Activated CD4-positive, alpha-beta T cell treated with anti-CD3 and anti-CD28 coated beads for 1 hour (primary cell): ENCODE results near the gene TPSG1.
A peak's percentile ranks its signal among the peaks of the same experiment; 100 is the strongest.
"Not testable (repeated sequence)": the region's sequence is repeated elsewhere in the genome, so short reads cannot be mapped to it uniquely, and the experiment has no call there.

Experiments used
- DNase-seq: peaks from one replicate; pipeline ENCODE4 v3.0.0-alpha.2; 2020

Gene TPSG1

GRCh38 chr16:1193825-1194581 lies 31.1 kb downstream of the TPSG1 start:
- DNase-seq: no peak

GRCh38 chr16:1193143-1193824 lies 31.8 kb downstream of the TPSG1 start:
- DNase-seq: no peak

GRCh38 chr16:1192384-1193073 lies 32.5 kb downstream of the TPSG1 start:
- no peak for DNase-seq

GRCh38 chr16:1190789-1191188 lies 34.3 kb downstream of the TPSG1 start:
- not testable (repeated sequence) for DNase-seq

- no peak for DNase-seq
Measured at GRCh38 chr16:1189455-1189854, 35.6 kb downstream of the TPSG1 start.

DNA sequence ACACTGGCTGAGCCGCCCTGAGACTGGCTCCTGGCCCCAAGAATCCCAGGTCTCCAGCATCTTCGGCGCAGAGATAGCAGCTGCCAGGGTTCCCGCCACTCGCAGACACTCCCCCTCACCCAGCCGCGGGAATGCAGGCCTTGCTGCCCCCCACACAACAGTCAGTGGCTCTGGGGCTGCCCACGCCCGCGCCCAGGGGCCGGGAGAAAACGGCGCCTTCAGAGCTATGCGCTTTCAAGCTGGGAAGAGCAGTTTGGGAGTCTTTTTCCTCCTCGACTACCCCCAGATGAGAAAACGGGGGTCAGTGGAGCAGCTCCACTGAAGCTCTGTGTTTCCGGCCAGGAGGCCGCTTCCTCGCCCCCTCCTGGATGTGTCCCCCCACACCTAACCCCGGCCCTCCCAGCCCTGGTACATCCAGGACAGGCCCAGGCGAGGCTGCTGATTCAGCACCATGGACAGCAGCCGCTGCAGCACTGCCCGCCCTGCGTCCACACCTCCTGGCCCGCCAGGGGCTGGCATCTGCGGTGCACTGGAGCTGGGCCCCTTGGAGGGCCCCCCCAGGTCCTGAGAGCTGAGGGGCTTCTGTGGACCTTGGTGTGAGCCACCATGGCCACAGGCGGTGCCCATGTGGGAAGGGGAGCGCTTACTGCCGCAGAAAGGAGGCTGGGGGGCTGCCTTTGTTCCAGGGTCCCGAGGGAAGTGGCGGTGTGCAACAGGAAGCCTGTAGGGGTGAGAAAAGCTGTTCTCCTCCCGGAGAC lies 36.5 kb downstream of the TPSG1 start:
- peak; percentile 16 for DNase-seq

- DNase-seq: not testable (repeated sequence)
Measured at GRCh38 chr16:1185460-1186207, 39.4 kb downstream of the TPSG1 start.

GRCh38 chr16:1184980-1185379 lies 40.1 kb downstream of the TPSG1 start:
- DNase-seq: no peak

GRCh38 chr16:1184156-1184868 lies 40.8 kb downstream of the TPSG1 start:
- no peak for DNase-seq

DNA sequence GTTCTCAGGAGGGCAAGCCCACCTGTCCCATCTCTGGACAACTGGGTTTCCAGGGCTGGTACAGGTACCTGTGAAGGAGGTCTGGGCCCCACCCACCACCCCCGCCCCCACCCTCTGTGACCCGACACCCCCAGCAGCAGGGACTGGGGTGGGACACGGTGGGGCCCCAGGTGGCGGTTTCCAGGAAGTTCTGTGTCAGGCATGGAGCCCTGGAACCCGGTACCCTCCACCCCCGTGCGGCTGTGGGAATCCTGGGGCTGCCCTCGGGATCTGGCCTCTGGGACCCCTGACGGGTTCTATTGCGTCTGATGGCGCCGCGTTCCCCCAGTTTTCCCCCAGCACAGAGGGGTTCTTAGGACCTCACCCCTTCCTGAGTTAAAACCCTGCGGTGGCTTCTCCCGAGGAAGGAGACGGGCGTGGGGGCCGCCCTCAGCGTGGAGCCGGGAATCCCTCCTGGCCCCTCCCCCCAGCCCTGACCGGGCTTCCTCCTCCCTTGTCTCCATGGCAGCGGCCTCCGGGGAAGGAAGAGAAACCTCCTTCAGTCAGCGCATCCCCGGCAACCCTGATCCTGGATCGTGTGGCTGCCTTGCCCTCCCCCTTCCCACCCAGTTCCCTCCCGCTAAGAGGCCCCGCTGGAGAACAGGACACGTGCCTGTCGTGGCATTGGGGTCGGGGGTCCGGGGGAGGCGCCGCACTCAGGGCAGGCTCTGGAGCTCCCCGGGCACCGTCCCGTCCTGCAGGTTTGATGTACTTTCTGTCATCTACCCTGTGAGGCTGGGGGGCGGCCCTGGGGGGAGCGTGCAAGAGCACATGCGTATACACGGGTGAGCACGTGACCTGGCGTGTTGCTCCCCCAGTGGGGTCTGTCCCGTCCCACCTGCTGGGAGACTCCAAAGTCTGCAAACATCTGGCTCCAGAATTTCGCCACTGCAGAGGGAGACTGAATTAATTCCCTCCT lies 41.8 kb downstream of the TPSG1 start:
- DNase-seq: no peak

DNA sequence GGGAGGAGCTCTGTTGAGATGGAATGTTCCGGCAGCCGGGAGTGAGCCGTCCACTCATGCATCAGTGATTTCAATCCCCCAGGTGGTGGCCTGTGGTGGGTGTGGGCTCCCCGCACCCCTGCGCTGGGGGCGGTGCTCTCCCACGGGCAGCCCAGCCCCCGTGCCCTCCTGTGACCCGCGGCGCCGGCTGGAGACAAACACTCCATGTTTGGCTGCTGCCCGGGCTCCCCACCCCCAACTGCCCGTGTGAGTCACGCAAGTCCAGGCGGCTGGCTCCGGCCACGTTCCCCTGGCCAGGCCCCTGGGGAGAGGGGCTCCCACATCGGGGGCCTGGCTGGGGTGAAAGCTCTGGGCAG lies 42.8 kb downstream of the TPSG1 start:
- no peak for DNase-seq

DNA sequence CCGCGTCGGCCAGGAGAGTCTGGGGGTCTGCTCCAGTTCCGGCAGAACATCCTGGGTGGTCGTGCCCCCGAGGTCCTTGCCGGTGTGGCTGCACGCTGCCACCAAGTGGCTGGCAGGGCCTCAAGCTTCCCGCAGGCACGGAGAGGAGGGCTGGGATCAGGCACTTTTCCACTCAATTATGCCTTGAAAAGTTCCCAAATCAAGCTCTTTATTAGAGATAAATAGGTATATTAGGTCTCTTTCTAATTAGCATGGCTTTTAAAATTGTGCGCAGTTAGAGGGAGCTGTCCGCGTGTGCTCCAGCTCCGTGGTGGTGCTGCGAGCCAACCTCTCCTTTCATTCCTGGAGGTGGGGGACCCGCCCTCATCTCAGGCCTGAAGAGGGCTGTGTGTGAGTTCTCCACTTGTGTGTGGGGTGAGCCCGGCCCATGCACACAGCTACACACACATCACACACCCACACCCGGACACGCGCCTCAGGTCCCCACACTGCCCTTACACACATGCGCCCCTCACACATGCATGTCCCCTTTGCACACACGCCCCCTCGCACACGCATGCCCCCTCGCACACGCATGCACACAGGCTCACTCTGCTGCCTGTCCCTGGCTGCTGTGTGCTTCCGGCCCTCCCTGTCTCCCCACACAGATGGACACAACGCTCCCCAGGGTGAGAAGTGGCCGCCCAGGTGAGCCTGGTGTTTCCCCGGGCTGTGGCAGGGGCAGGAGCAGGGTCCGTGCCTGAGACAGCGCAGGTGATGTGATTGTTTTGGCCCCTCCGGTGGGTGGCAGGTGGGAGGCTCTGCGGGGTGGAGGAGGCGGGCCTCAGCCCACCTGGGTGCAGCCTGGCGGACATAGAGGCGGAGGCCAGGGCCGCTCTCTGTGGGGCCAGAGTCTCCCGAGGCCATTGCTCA lies 43.4 kb downstream of the TPSG1 start:
- no peak for DNase-seq

DNA sequence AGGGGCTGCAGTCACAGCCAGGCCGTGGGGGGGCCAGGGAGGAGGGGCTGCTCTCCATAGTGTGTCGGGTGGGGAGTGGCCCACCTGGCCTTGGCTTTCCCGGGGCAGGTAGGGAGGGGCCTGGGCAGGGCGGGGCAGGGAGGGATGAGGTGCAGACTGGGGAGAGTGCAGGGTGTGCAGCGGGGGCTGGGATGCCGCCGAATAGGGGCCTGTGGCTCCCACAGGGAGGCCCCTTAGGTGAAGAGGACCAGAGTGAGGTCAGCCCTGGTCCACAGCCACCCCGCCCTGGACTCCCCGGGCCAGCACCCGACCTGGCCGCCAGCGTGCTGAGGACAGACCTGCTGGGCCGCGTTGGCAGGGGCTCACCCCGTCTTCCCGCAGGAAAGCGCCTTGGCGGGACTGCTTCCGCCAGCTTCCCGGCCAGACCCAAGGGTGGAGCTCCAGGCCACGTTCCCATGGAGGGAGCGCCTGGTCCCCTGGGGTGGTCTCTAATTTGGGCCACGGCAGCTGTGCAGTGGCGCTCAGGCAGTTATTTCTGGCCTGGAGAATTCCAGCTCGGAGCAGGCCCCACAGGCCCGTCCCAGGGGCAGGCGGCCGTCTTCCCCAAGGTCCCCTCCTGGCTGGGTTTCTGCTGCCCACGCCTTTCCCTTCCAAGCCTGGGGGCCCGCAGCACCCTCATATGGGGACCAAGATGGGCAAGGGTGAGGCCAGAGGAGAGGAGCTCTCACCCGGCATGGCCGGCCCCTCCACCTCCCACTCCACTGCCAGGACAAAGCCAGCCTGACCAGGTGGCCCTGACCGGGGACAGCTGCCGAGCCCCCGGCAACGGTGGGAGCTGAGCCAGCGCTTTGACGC lies 44.3 kb downstream of the TPSG1 start:
- no peak for DNase-seq

DNA sequence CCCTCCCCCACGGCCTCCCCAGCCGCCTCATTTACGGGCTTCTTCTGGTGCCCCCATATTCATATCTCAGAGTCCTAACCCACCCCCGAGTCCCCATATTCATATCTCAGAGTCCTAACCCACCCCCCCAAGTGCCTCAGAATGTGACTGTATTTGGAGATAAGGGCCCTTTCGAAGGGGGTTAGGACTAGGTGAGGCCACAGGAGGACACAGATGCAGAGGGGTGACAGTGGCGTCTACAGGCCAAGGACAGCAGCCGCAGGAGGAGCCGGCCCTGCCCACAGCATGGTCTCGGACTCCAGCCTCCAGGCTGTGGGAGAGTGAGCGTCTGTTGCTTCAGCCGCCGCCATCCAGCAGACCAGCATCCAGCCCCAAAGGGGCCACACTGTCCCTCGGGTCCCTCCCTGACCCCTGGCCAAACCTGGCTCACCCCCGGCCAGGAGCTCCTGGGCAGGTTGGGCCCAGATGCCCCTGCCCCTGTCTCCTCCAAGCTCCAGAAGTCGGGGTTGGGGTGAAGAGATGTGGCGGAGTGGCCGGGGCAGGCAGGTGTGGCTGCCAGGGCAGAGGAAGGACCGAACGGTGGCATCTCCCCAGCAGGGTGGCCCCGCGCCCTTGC lies 46.7 kb downstream of the TPSG1 start:
- DNase-seq: no peak

- DNase-seq: no peak
Measured at GRCh38 chr16:1177750-1178149, 47.3 kb downstream of the TPSG1 start.

DNA sequence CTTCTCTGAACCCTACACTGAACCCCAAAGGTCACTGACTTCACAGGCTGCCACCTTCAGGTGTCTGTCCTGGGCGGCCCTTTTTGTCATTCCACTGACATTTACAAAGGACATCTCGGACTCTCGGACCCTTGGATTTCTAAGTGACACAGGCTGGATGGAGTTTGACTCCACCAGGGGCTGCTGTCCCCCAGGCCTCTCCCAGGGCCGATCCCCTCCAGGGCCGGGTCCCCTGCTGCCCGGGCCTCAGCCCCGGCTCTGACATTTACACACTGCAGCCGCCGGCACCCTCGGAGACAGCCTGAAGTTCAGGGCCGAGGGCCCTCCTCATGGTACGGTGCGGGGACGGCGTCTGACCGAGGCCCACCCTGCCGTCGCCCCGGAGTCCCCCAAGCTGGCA lies 48.0 kb downstream of the TPSG1 start:
- DNase-seq: no peak

- no peak for DNase-seq
Measured at GRCh38 chr16:1176280-1176897, 48.7 kb downstream of the TPSG1 start.
